ENCODE results near the gene RBM14. TPM values are rescaled to one million over a fixed set of nuclear protein-coding genes. Genes with fewer than 3 reads are reported as not detected.
"Not testable (repeated sequence)": the region's sequence is repeated elsewhere in the genome, so short reads cannot be mapped to it uniquely, and the experiment has no call there.

RBM14 gene
- total RNA-seq, 1 donor from 2014 or later = 43.9 TPM

DNA sequence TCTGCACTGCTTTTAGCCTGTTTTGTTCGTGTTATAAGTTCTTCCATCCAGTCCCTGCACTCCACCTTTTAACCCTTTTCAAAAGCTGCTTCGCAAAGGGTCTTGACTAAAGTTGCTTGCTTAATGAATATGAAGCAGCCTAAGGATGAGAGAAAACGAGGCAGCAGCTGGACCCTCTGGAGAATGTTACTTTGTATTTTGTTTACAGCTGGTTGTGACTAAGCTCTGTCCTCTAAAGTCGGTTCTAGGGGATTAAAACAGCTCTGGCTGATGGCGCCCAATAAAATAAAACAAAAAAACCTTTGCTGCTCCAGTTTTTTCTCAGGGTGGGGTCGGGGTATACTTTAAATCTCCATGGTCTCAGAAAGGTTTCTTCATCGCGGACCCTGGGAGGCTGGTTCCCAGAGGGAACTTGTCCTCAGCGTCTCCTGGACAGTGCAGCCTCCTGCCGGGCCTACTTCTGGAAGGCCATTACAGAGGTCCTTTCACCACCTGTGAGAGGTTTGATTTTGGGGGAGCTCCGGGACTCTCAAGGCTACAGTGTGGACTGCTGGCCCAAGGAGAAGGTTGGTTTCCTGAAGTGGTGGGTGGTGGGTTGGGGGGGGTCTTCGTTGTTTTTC lies 21.2 kb downstream of the RBM14 start:
- no peaks in the 10 kb centered on the region for H3K9me3 Mint-ChIP-seq (ENCODE audit: low read depth)
- H3K36me3 Mint-ChIP-seq (ENCODE audit: low read depth) = peaks cover 19% of the 10 kb centered on the region
- TF ChIP-seq CTCF (IDR thresholded peaks at IDR 0.05) = no peak
- peak overlapping the region; percentile 76 for H3K4me3 Mint-ChIP-seq (ENCODE audit: unreplicated experiment)
- DNase-seq (ENCODE audit: low spot score) = no peak
- H3K27ac Mint-ChIP-seq (ENCODE audit: unreplicated experiment) = peak overlapping the region; percentile 94
- no peaks in the 10 kb centered on the region for H3K27me3 Mint-ChIP-seq (ENCODE audit: low read depth)
- H3K4me1 Mint-ChIP-seq (ENCODE audit: low read depth) = peaks cover 53% of the 10 kb centered on the region

DNA sequence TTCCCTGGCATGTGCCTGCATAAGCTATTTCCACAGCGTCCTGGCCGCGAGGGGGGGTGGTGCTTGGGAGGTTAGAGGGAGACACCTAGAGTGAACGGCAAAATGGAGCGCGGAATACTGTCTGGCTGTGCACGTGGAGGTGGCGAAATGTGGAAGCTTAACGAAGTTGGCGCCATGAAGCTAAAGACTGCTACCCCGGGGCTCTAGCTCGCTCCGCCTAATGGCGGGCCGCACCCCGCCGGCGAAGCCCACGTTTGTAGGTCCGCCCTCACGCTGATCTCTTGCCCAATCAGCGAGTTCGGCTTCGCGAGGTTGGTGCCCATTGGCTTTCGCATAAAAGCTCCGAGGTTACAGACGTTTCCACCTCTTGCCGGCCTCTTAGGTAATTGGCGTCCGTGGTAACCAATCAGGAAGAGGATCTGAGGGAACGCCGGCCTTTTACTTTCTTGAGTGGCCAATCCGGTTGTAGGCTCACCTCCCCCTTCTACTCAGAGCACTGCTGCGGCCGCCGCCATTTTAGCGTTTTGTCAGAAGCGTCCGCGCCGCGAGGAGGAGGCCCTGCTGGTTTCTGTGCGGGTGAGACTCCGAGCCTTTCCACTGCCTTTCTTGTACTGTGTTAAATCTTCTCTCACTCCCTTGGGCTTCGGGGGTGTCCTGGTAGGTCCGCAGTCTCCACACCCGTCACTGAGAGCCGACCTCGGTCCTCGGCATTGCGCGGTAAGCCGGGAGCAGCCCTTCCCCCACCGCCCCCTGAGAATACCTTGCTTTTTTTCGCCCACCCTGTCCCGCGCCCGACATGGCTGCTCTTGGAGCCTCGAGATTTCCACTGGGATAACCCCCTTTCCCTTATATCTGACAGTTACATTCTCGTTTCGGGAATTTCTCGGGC lies 22.0 kb downstream of the RBM14 start, which contains the start of gene RBM4:
TSS of gene RBM4 (plus strand) at position 527 of the 889 bp plus-strand sequence. CDS start 1,009 bp downstream, outside the sequence.
- Mint-ChIP-seq H3K36me3 (ENCODE audit: low read depth) (peaks cover 26% of the 10 kb centered on the region), H3K27ac (ENCODE audit: unreplicated experiment) (peak within 1 kb of the TSS; percentile 99), H3K4me3 (ENCODE audit: unreplicated experiment) (peak within 1 kb of the TSS; percentile 93), H3K9me3 (ENCODE audit: low read depth) (no peaks in the 10 kb centered on the region), H3K27me3 (ENCODE audit: low read depth) (no peaks in the 10 kb centered on the region), H3K4me1 (ENCODE audit: low read depth) (peaks cover 60% of the 10 kb centered on the region)
- TF ChIP-seq CTCF (IDR thresholded peaks at IDR 0.05) = peak; percentile 52
- DNase-seq (ENCODE audit: low spot score) = peak; percentile 98

DNA sequence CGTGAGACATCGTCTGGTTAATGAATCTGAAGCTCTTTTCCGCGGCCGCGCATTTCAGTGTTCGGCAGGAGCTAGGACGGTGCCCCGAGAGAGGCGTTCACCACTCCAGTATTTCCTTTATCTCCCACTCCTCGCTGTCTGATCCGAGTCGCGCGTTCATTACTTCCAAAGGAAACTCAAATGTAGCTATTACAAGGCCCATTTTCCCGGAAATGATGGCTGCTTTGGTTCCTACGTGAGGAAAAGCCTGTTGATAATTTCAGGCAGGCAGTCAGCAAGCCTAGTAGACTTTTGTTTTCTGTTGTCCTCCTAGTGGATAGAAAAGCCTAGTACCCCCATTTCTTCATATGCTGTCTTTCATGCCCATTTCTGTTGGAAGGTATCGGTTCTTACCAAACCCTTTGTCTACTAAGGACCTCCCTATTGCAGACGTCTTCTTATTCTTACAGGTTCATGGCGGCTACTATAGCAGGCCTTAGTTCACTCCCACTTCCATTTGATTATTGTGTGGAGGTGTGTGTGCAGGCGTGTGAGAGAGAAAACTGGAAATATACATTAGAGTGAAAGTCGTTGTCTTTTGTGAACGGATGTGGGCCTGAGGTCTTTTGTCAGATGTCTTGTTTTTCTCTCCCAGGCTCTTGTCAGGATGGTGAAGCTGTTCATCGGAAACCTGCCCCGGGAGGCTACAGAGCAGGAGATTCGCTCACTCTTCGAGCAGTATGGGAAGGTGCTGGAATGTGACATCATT lies 22.8 kb downstream of the RBM14 start:
- no peak for DNase-seq (ENCODE audit: low spot score)
- Mint-ChIP-seq H3K4me3 (ENCODE audit: unreplicated experiment) (peak overlapping the region; percentile 93), H3K36me3 (ENCODE audit: low read depth) (peaks cover 30% of the 10 kb centered on the region), H3K27me3 (ENCODE audit: low read depth) (no peaks in the 10 kb centered on the region), H3K27ac (ENCODE audit: unreplicated experiment) (peak overlapping the region; percentile 99), H3K9me3 (ENCODE audit: low read depth) (no peaks in the 10 kb centered on the region), H3K4me1 (ENCODE audit: low read depth) (peaks cover 69% of the 10 kb centered on the region)
- TF ChIP-seq CTCF (IDR thresholded peaks at IDR 0.05) = peak; percentile 51

DNA sequence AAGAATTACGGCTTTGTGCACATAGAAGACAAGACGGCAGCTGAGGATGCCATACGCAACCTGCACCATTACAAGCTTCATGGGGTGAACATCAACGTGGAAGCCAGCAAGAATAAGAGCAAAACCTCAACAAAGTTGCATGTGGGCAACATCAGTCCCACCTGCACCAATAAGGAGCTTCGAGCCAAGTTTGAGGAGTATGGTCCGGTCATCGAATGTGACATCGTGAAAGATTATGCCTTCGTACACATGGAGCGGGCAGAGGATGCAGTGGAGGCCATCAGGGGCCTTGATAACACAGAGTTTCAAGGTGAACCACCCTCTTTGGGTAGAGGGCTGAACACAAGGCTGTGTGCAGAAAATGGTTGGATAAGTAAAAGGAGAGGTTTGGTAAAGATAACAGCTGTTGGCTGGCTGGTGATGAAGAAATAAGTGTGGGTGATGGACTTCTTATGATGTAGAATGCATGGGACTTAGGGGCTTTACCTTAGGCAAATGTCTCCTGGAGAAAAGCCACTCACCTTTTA lies 23.4 kb downstream of the RBM14 start:
- H3K27me3 Mint-ChIP-seq (ENCODE audit: low read depth); DNase-seq (ENCODE audit: low spot score); H3K9me3 Mint-ChIP-seq (ENCODE audit: low read depth): not testable (repeated sequence)
- Mint-ChIP-seq H3K4me3 (ENCODE audit: unreplicated experiment) (peak overlapping the region; percentile 93), H3K36me3 (ENCODE audit: low read depth) (peaks cover 32% of the 10 kb centered on the region), H3K4me1 (ENCODE audit: low read depth) (peaks cover 72% of the 10 kb centered on the region), H3K27ac (ENCODE audit: unreplicated experiment) (peak overlapping the region; percentile 99)

GRCh38 chr11:66641834-66642233 lies 25.4 kb downstream of the RBM14 start:
- H3K4me1 Mint-ChIP-seq (ENCODE audit: low read depth) = peaks cover 84% of the 10 kb centered on the region
- peak overlapping the region; percentile 93 for H3K4me3 Mint-ChIP-seq (ENCODE audit: unreplicated experiment)
- H3K36me3 Mint-ChIP-seq (ENCODE audit: low read depth) = peaks cover 46% of the 10 kb centered on the region
- H3K27me3 Mint-ChIP-seq (ENCODE audit: low read depth) = no peaks in the 10 kb centered on the region
- no peak for DNase-seq (ENCODE audit: low spot score)
- no peaks in the 10 kb centered on the region for H3K9me3 Mint-ChIP-seq (ENCODE audit: low read depth)
- no peak overlapping the region for H3K27ac Mint-ChIP-seq (ENCODE audit: unreplicated experiment)
- no peak for TF ChIP-seq CTCF (IDR thresholded peaks at IDR 0.05)

All from chondrocyte (in vitro differentiated cells).